Central memory CD4-positive, alpha-beta T cell (primary cell): ENCODE data around the gene LMTK2.
"Not testable (repeated sequence)": the region's sequence is repeated elsewhere in the genome, so short reads cannot be mapped to it uniquely, and the experiment has no call there.

Source experiments
- DNase-seq: peaks from one replicate; pipeline ENCODE4 v3.0.0; 2022

The LMTK2 gene

GRCh38 chr7:98107313-98107721 lies 655 bp downstream of the LMTK2 start:
- no peak for DNase-seq

- DNase-seq, result no peak
Observed at GRCh38 chr7:98110249-98111022, 3.8 kb downstream of the LMTK2 start.

GRCh38 chr7:98112077-98112476 lies 5.4 kb downstream of the LMTK2 start:
- DNase-seq, result no peak

- DNase-seq, result no peak
Observed at GRCh38 chr7:98115746-98116525, 9.3 kb downstream of the LMTK2 start.

GRCh38 chr7:98116656-98117461 lies 10.2 kb downstream of the LMTK2 start:
- DNase-seq, result no peak

GRCh38 chr7:98119256-98119918 lies 12.7 kb downstream of the LMTK2 start:
- DNase-seq, result no peak

- DNase-seq, result no peak
Observed at GRCh38 chr7:98120559-98120958, 13.9 kb downstream of the LMTK2 start.

GRCh38 chr7:98121388-98121787 lies 14.7 kb downstream of the LMTK2 start:
- not testable (repeated sequence) for DNase-seq

GRCh38 chr7:98123365-98123696 lies 16.7 kb downstream of the LMTK2 start:
- no peak for DNase-seq

GRCh38 chr7:98125759-98126158 lies 19.1 kb downstream of the LMTK2 start:
- no peak for DNase-seq

- no peak for DNase-seq
Observed at GRCh38 chr7:98126311-98127142, 19.9 kb downstream of the LMTK2 start.

- no peak for DNase-seq
Observed at GRCh38 chr7:98128346-98128745, 21.7 kb downstream of the LMTK2 start.

- DNase-seq, result no peak
Observed at GRCh38 chr7:98130959-98131358, 24.3 kb downstream of the LMTK2 start.

GRCh38 chr7:98133181-98133580 lies 26.5 kb downstream of the LMTK2 start:
- DNase-seq, result peak; percentile 47

GRCh38 chr7:98133621-98134303 lies 27.1 kb downstream of the LMTK2 start:
- DNase-seq, result no peak

- DNase-seq, result no peak
Observed at GRCh38 chr7:98134420-98135228, 28.0 kb downstream of the LMTK2 start.

GRCh38 chr7:98135984-98136383 lies 29.3 kb downstream of the LMTK2 start:
- no peak for DNase-seq

GRCh38 chr7:98136423-98136822 lies 29.8 kb downstream of the LMTK2 start:
- DNase-seq, result no peak

- DNase-seq, result no peak
Observed at GRCh38 chr7:98137134-98137825, 30.6 kb downstream of the LMTK2 start.

GRCh38 chr7:98137826-98138151 lies 31.1 kb downstream of the LMTK2 start:
- DNase-seq, result no peak
